ENCODE data around the gene ERAS.

The ERAS gene

GRCh38 chrX:48786825-48787504, 39.3 kb upstream of the ERAS start:
- no peaks in the 10 kb centered on the region for H3K36me3 ChIP-seq (ENCODE audit: insufficient read depth, low read length)
- no peak overlapping the region for H3K27ac ChIP-seq (ENCODE audit: low read depth, low read length)
- no peak overlapping the region for H2AFZ ChIP-seq (ENCODE audit: low read length, unreplicated experiment)
- no peak overlapping the region for H3K4me3 ChIP-seq (ENCODE audit: low read depth, low read length)
- H3K27me3 ChIP-seq (ENCODE audit: insufficient read depth, low read length), result peaks cover 10% of the 10 kb centered on the region; the same call in 1 of the 2 replicates
- no peaks in the 10 kb centered on the region for H3K4me1 ChIP-seq (ENCODE audit: control insufficient read depth, insufficient read depth, low read length, unreplicated experiment)
- no peaks in the 10 kb centered on the region for H3K79me2 ChIP-seq (ENCODE audit: control insufficient read depth, insufficient read depth, low read length, unreplicated experiment)

DNA sequence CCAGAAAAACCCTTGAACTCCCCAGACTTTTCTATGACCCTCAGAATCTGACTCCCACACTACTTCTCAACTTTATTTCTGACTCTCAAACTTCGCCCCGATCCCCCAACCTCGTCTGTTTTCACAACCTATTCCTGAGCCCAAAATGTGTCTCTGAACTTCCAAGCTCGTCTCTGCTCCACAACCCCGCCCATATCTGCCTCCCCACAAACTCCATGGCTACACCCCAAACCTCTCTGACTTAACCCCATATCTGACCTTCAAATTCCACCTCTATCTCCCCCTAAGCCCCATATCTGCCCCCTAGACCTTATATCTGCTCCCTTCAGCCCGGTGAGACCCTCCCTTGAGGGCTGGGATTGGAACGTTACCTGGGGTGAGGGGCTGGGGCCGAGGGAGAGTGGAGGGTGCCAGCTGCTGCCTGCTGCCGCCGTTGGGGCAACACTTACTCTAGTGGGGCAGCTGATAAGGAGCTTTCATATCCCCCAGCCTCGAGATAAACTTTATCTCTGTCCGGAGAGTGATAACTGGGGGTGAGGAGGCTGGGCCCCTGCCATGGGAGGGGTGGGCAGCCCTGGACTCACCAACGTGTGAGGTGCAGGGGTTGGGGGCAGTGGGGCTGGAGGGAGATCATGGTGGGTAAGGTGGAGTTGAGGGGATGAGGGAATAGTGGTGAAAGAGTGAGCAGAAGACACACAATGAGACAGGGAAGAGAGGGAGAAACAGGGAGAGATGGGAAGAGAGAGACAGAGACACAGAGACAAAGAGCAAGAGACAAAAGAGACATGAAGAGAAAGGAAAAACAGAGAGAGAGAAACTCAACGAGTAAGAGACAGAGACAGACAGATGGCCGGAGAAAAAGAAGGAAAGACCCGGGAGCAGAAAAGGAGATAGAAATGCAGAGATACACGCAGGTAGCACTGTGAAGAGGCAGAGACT, 38.5 kb upstream of the ERAS start:
- no peak overlapping the region for H2AFZ ChIP-seq (ENCODE audit: low read length, unreplicated experiment)
- H3K4me1 ChIP-seq (ENCODE audit: control insufficient read depth, insufficient read depth, low read length, unreplicated experiment), result no peaks in the 10 kb centered on the region
- H3K27me3 ChIP-seq (ENCODE audit: insufficient read depth, low read length), result peaks cover 10% of the 10 kb centered on the region; the same call in 1 of the 2 replicates
- no peak overlapping the region for H3K27ac ChIP-seq (ENCODE audit: low read depth, low read length)
- H3K79me2 ChIP-seq (ENCODE audit: control insufficient read depth, insufficient read depth, low read length, unreplicated experiment), result no peaks in the 10 kb centered on the region
- H3K36me3 ChIP-seq (ENCODE audit: insufficient read depth, low read length), result no peaks in the 10 kb centered on the region
- no peak overlapping the region for H3K4me3 ChIP-seq (ENCODE audit: low read depth, low read length)

DNA sequence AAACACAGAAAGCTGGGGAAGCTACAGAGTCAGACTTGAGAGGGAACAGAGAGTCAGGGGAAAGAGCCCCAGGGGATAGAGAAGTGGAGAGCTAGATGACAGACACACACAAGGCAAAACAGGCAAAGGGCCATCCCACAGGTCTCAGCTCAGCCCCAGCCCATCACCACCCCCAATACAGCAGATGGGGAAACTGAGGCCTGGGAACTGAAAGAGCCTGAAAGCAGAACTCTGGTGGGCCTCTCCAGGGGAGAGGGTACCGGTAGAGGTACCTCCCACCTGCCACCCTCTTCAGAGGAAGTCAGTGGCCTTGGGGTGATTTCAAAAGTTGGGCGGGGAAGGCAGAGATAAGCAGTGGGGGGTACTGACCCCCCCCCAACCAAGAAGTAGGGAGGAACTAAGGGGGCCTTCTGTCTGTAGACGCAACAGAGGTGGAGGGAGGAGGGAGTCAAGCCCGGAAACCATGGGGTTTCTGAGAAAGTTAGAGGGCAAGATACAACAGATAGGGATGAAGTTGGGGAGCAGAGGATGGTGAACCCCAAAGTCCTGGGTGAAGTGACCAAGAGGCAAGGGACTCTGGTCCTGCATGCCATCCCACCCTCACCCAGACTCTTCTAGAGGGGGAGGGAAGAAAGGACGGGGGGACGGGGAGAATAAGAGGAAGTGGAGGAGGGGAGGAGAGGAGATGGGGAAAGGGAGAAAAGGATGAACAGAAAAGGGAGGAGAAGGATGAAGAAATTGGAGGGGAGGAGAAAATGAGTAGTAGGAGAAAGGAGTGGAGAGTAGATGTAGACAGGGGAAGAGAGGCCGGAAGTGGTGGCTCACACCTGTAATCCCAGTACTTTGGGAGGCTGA, 36.7 kb upstream of the ERAS start:
- Histone ChIP-seq H3K79me2 (ENCODE audit: control insufficient read depth, insufficient read depth, low read length, unreplicated experiment) (no peaks in the 10 kb centered on the region), H2AFZ (ENCODE audit: low read length, unreplicated experiment) (no peak overlapping the region), H3K4me3 (ENCODE audit: low read depth, low read length) (no peak overlapping the region), H3K4me1 (ENCODE audit: control insufficient read depth, insufficient read depth, low read length, unreplicated experiment) (no peaks in the 10 kb centered on the region), H3K27ac (ENCODE audit: low read depth, low read length) (no peak overlapping the region), H3K36me3 (ENCODE audit: insufficient read depth, low read length) (no peaks in the 10 kb centered on the region), H3K27me3 (ENCODE audit: insufficient read depth, low read length) (peaks cover 10% of the 10 kb centered on the region; the same call in 1 of the 2 replicates)

- Histone ChIP-seq H3K36me3 (ENCODE audit: insufficient read depth, low read length) (no peaks in the 10 kb centered on the region), H3K4me3 (ENCODE audit: low read depth, low read length) (no peak overlapping the region), H3K27me3 (ENCODE audit: insufficient read depth, low read length) (peaks cover 10% of the 10 kb centered on the region; the same call in 1 of the 2 replicates), H2AFZ (ENCODE audit: low read length, unreplicated experiment) (no peak overlapping the region), H3K4me1 (ENCODE audit: control insufficient read depth, insufficient read depth, low read length, unreplicated experiment) (peaks cover 6% of the 10 kb centered on the region), H3K27ac (ENCODE audit: low read depth, low read length) (no peak overlapping the region), H3K79me2 (ENCODE audit: control insufficient read depth, insufficient read depth, low read length, unreplicated experiment) (no peaks in the 10 kb centered on the region)
Observed at GRCh38 chrX:48790477-48790876, 35.8 kb upstream of the ERAS start.

DNA sequence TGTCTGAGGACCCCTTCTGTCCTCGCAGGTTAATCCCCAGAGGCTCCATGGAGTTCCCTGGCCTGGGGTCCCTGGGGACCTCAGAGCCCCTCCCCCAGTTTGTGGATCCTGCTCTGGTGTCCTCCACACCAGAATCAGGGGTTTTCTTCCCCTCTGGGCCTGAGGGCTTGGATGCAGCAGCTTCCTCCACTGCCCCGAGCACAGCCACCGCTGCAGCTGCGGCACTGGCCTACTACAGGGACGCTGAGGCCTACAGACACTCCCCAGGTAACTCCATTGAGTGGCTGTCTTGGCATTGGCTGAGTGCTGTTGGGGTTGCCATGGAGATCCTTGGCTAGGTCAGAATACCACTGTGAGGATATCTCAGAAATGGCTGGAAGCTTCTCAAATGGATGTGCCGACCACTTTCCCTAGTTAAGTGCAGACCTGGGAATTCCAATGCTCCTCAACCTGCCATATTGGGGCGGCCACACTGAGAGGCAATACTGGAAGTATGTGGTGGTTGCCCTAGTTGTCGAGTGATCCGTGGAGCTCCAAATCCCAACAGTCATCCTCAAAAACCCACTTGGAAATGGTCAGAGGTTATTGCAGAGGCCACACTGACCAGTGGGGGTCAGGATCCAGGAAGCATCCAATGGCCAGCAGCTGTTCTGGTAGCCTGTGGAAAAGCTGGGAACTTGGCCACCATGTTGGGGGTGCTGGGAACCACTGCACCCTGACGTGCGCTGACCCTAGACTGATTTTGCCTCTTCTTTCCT, 35.1 kb upstream of the ERAS start:
- peaks cover 8% of the 10 kb centered on the region for H3K4me1 ChIP-seq (ENCODE audit: control insufficient read depth, insufficient read depth, low read length, unreplicated experiment)
- H3K79me2 ChIP-seq (ENCODE audit: control insufficient read depth, insufficient read depth, low read length, unreplicated experiment), result no peaks in the 10 kb centered on the region
- H3K27me3 ChIP-seq (ENCODE audit: insufficient read depth, low read length), result peaks cover 10% of the 10 kb centered on the region; the same call in 1 of the 2 replicates
- H3K36me3 ChIP-seq (ENCODE audit: insufficient read depth, low read length), result no peaks in the 10 kb centered on the region
- H2AFZ ChIP-seq (ENCODE audit: low read length, unreplicated experiment), result no peak overlapping the region
- no peak overlapping the region for H3K4me3 ChIP-seq (ENCODE audit: low read depth, low read length)
- no peak overlapping the region for H3K27ac ChIP-seq (ENCODE audit: low read depth, low read length)

DNA sequence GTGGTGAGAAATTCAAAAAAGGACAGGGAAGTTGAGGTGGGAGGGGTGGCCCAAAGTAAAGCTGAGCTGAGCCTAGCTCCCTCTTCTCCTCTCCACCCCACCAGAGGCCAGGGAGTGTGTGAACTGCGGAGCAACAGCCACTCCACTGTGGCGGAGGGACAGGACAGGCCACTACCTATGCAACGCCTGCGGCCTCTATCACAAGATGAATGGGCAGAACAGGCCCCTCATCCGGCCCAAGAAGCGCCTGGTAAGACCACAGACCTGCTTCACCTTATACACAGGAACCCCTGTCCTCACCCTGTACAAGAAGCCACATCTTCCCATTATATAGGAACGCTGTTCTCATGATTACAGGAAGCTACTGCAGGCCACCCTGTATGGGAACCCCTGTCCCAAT, 34.1 kb upstream of the ERAS start:
- Histone ChIP-seq H3K36me3 (ENCODE audit: insufficient read depth, low read length) (no peaks in the 10 kb centered on the region), H3K27ac (ENCODE audit: low read depth, low read length) (no peak overlapping the region), H3K79me2 (ENCODE audit: control insufficient read depth, insufficient read depth, low read length, unreplicated experiment) (no peaks in the 10 kb centered on the region), H3K27me3 (ENCODE audit: insufficient read depth, low read length) (peaks cover 3% of the 10 kb centered on the region; the same call in 1 of the 2 replicates), H2AFZ (ENCODE audit: low read length, unreplicated experiment) (no peak overlapping the region), H3K4me1 (ENCODE audit: control insufficient read depth, insufficient read depth, low read length, unreplicated experiment) (peaks cover 8% of the 10 kb centered on the region), H3K4me3 (ENCODE audit: low read depth, low read length) (no peak overlapping the region)

DNA sequence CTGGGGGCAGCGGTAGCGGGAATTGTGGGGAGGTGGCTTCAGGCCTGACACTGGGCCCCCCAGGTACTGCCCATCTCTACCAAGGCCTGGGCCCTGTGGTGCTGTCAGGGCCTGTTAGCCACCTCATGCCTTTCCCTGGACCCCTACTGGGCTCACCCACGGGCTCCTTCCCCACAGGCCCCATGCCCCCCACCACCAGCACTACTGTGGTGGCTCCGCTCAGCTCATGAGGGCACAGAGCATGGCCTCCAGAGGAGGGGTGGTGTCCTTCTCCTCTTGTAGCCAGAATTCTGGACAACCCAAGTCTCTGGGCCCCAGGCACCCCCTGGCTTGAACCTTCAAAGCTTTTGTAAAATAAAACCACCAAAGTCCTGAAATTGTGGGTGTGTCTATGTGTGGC, 32.4 kb upstream of the ERAS start:
- Histone ChIP-seq H3K36me3 (ENCODE audit: insufficient read depth, low read length) (no peaks in the 10 kb centered on the region), H3K27me3 (ENCODE audit: insufficient read depth, low read length) (no peaks in the 10 kb centered on the region), H2AFZ (ENCODE audit: low read length, unreplicated experiment) (no peak overlapping the region), H3K4me3 (ENCODE audit: low read depth, low read length) (no peak overlapping the region), H3K4me1 (ENCODE audit: control insufficient read depth, insufficient read depth, low read length, unreplicated experiment) (peaks cover 8% of the 10 kb centered on the region), H3K27ac (ENCODE audit: low read depth, low read length) (no peak overlapping the region), H3K79me2 (ENCODE audit: control insufficient read depth, insufficient read depth, low read length, unreplicated experiment) (no peaks in the 10 kb centered on the region)

GRCh38 chrX:48794340-48794910, 31.9 kb upstream of the ERAS start:
- Histone ChIP-seq H2AFZ (ENCODE audit: low read length, unreplicated experiment) (no peak overlapping the region), H3K79me2 (ENCODE audit: control insufficient read depth, insufficient read depth, low read length, unreplicated experiment) (no peaks in the 10 kb centered on the region), H3K4me3 (ENCODE audit: low read depth, low read length) (no peak overlapping the region), H3K36me3 (ENCODE audit: insufficient read depth, low read length) (no peaks in the 10 kb centered on the region), H3K4me1 (ENCODE audit: control insufficient read depth, insufficient read depth, low read length, unreplicated experiment) (peaks cover 8% of the 10 kb centered on the region), H3K27ac (ENCODE audit: low read depth, low read length) (no peak overlapping the region), H3K27me3 (ENCODE audit: insufficient read depth, low read length) (no peaks in the 10 kb centered on the region)

- Histone ChIP-seq H3K27ac (ENCODE audit: low read depth, low read length) (no peak overlapping the region), H3K36me3 (ENCODE audit: insufficient read depth, low read length) (no peaks in the 10 kb centered on the region), H3K79me2 (ENCODE audit: control insufficient read depth, insufficient read depth, low read length, unreplicated experiment) (no peaks in the 10 kb centered on the region), H2AFZ (ENCODE audit: low read length, unreplicated experiment) (no peak overlapping the region), H3K27me3 (ENCODE audit: insufficient read depth, low read length) (no peaks in the 10 kb centered on the region), H3K4me1 (ENCODE audit: control insufficient read depth, insufficient read depth, low read length, unreplicated experiment) (peaks cover 8% of the 10 kb centered on the region), H3K4me3 (ENCODE audit: low read depth, low read length) (no peak overlapping the region)
Observed at GRCh38 chrX:48794911-48795515, 31.3 kb upstream of the ERAS start.
